Airway epithelial cell (primary cell): ENCODE measurements around the gene LRTM2. TPM values are rescaled to one million over a fixed set of nuclear protein-coding genes. Genes with fewer than 3 reads are reported as not detected.

Source experiments
- total RNA-seq: library from RNA; depleted of rRNA; stranded (reverse); fragments of >200 nt; gene quantifications from 2 replicates; pipeline ENCODE4 v1.2.3, GENCODE V29; 2015

Gene LRTM2
- total RNA-seq = not detected in 2 replicates

GRCh38 chr12:1820191-1820895 lies at the start of gene LRTM2:
Gene LRTM2, plus strand, starts transcription at chr12:1820565. Its CDS starts 7,584 bp downstream, at chr12:1828149.

Other genes with a start within 250 kb of the LRTM2 start
- 3.7 and 5.7 TPM in 2 replicates for gene FBXL14, start 226.0 kb upstream of the LRTM2 start, total RNA-seq
- 5.8 and 8.7 TPM in 2 replicates for gene WNT5B, start 191.3 kb upstream of the LRTM2 start, total RNA-seq
- gene ADIPOR2, start 129.5 kb upstream of the LRTM2 start, total RNA-seq = 19.7 and 30.5 TPM in 2 replicates
- gene CACNA2D4, start 98.1 kb downstream of the LRTM2 start, total RNA-seq = 0.71 TPM in 1 of 2 replicates, not detected in the other
- gene DCP1B, start 183.9 kb downstream of the LRTM2 start, total RNA-seq = 8.8 and 9.6 TPM in 2 replicates
- not detected in 2 replicates for gene CACNA1C, start 232.4 kb downstream of the LRTM2 start, total RNA-seq